ENCODE measurements around the gene PIK3R6.

Gene PIK3R6

DNA sequence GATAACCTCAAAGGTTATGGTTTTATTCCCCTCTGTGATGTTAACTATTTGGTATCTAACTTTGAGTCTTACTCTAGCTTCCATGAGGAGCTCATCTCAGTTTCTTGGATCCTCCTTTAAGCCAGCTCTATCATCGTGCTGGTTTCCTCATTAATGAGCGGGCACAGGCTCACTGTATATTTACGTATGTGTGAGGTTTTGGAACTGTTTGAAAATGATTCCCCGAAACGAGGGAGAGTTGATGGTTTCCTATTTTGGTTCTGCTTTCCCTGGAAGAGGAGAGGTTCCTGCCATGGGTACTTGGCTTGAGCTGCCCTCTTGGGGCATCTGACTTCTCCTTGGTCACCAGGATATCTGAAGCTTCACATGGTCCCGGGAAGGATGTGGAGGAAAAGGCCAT is 32.7 kb upstream of the PIK3R6 start:
- TF ChIP-seq CTCF (IDR thresholded peaks at IDR 0.05; ENCODE audit: low read depth, low read length): no peak
- no peak for DNase-seq (ENCODE audit: low read depth in 2 of 2)
- no peak overlapping the region for H3K4me3 ChIP-seq (replicated peaks in 1 of 2; ENCODE audit: low read depth in 2 of 2, low read length in 2 of 2)

GRCh38 chr17:8898636-8899035 is 31.2 kb upstream of the PIK3R6 start:
- no peak for TF ChIP-seq CTCF (IDR thresholded peaks at IDR 0.05; ENCODE audit: low read depth, low read length)
- no peak for DNase-seq (ENCODE audit: low read depth in 2 of 2)
- H3K4me3 ChIP-seq (replicated peaks in 1 of 2; ENCODE audit: low read depth in 2 of 2, low read length in 2 of 2): no peak overlapping the region

GRCh38 chr17:8898126-8898525 is 30.7 kb upstream of the PIK3R6 start:
- H3K4me3 ChIP-seq (replicated peaks in 1 of 2; ENCODE audit: low read depth in 2 of 2, low read length in 2 of 2): no peak overlapping the region
- DNase-seq (ENCODE audit: low read depth in 2 of 2): no peak
- TF ChIP-seq CTCF (IDR thresholded peaks at IDR 0.05; ENCODE audit: low read depth, low read length): no peak

DNA sequence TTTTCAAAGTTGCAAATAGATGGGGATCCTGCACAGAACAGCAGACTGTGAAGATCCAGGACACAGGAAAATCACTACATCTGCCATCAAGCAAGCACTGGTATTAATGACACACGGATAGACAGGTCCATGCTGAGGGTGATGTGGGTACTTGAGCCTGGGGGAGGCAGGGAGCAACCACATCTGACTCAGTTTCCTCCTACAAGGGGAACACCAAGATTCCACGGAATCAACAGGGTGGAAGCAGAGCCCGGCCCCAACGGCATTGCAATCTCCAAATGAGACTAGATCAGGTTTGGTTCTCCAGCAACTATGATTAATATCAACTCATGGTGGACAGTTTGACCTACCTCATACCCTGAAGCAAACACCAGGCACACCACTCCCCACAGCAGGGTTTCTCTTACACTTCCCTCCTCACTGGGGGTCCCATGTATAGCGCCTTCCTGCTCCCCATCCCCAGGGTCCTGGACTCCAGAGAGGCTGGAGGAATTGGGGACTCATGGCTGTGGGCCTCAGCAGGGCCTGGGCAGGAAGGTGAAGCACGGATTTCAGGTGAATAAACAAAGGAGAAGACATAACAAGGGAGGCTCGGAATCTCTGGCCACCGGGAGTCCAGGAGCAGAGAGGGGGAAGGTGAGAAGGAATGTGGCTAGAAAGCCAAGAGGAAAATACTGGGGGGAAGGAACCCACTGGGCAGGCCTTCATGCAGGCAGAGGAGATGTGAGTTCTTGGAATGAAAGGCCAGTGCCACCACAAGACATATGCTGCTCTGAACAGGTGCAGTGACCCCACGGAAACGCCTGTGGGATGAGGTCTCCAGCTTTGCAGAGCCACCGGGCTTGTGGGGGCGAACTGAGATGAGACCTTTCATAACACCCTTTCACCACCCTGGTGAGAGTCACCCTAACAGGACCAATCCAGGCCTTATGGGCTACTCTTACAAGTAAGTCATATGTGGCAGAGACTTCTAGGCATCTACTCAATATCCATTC is 29.5 kb upstream of the PIK3R6 start:
- H3K4me3 ChIP-seq (replicated peaks in 1 of 2; ENCODE audit: low read depth in 2 of 2, low read length in 2 of 2): no peak overlapping the region
- TF ChIP-seq CTCF (IDR thresholded peaks at IDR 0.05; ENCODE audit: low read depth, low read length): no peak
- DNase-seq (ENCODE audit: low read depth in 2 of 2): no peak

GRCh38 chr17:8896087-8896486 is 28.6 kb upstream of the PIK3R6 start:
- no peak for DNase-seq (ENCODE audit: low read depth in 2 of 2)
- no peak for TF ChIP-seq CTCF (IDR thresholded peaks at IDR 0.05; ENCODE audit: low read depth, low read length)
- no peak overlapping the region for H3K4me3 ChIP-seq (replicated peaks in 1 of 2; ENCODE audit: low read depth in 2 of 2, low read length in 2 of 2)

DNA sequence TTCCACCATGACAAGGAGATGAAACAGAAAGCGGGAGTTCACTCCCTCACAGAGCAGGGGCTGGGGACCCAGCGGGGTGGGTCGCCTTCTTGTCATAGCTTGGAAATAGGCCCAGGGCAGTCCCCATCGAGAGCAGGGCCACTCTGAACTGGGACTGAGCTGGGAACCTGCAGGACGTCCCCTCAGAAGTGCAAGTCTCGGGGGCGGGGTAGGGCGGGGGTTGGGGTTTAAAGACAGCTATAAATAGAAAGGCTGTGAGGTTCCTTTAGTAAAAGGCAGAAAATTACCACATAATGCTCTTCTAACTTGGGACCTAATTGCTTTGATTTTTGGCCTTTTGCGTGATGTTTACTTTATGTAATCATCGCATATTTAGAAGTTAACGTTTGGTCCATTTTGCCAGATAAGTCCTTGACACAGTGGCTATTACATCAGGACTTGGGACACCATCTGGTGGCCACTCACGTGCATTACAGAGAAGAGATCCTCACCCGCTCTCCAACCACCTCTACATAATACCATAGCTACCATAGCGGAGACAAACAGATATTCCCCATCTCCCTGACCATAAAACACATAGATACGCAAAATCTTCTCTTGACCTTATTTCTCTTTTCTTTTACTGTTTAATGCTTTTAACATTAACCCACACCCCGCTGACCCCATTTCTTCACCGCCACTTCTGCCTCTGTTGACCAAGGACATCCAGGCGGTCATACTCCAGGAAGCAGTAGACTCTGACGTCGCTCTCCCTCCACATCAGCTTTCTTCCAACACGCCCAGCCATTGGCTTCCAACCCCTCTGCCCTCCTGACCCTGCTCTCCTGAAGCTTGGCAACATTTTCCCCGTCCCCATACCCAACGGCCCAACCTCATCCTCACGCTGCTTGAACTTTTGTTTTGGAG is 27.5 kb upstream of the PIK3R6 start:
- H3K4me3 ChIP-seq (replicated peaks in 1 of 2; ENCODE audit: low read depth in 2 of 2, low read length in 2 of 2): peak overlapping the region in 1 of 2 donors; percentile 32
- peak; percentile 82 for TF ChIP-seq CTCF (IDR thresholded peaks at IDR 0.05; ENCODE audit: low read depth, low read length)
- DNase-seq (ENCODE audit: low read depth in 2 of 2): peak; percentile 79 to 81

Measured in cardiac fibroblast (primary cell).